HepG2 (cell line): ENCODE measurements around the gene TET3. TPM values are rescaled to one million over a fixed set of nuclear protein-coding genes. Genes with fewer than 3 reads are reported as not detected.

ENCODE experiments used
- ATAC-seq: fragments of 200-7000 bp; cut with Tn5 transposase; 3 replicates; pipeline ENCODE4 v1.9.1; 2020; ENCODE audit warnings: mild to moderate bottlenecking, moderate library complexity
- BruUV-seq: library from RNA; stranded (reverse); fragments of 400-500 nt; replicated peaks from 2 replicates; lab custom pipeline; 2021; lab: Mats Ljungman, UMichigan
- CTCF ChIA-PET: fragments of 300-600 bp; formaldehyde crosslinking; extraction: SDS; loops from one replicate; lab custom pipeline; 2021; ENCODE audit warnings: low total read pairs, inconsistent platforms, low intra/inter-chr PET ratio; lab: Yijun Ruan, JAX
- POLR2A ChIA-PET: fragments of 350-600 bp; sonication (Branson Sonifier 250); formaldehyde crosslinking; loops from one replicate; lab custom pipeline; 2020; ENCODE audit warnings: antibody characterized with exemption, inconsistent platforms; lab: Yijun Ruan, JAX
- DNase-seq: peaks from one replicate; pipeline ENCODE4 v3.0.0-alpha.2; 2015; ENCODE audit warnings: low spot score
- FAIRE-seq: peaks from 3 replicates; lab custom pipeline; 2011; peaks lifted over from hg19 to GRCh38; lab: Jason Lieb, UNC
- H2AFZ ChIP-seq: one replicate; pipeline ENCODE4 v1.6.1; 2011; ENCODE audit warnings: low read length, inconsistent platforms
- H3K27ac ChIP-seq: fragments of 300-600 bp; 3 replicates; pipeline ENCODE4 v1.8.0; 2011; ENCODE audit warnings: mixed run types, mild to moderate bottlenecking, mixed read lengths, low read length, inconsistent platforms; ENCODE audit not compliant: insufficient read depth; ENCODE audit errors: extremely low read length
- H3K27me3 ChIP-seq, 2 experiments: fragments of 200-600 bp in 1 of 2; 2 replicates in 1 of 2; 3 replicates in 1 of 2; pipeline versions ENCODE4 v1.6.0 to v1.8.0; 2011; ENCODE audit warnings: low read length in 2 of 2, mild to moderate bottlenecking in 2 of 2, moderate library complexity in 2 of 2, inconsistent platforms in 1 of 2; ENCODE audit not compliant: insufficient read depth in 2 of 2, control insufficient read depth in 1 of 2
- H3K36me3 ChIP-seq, 2 experiments: fragments of 200-600 bp in 1 of 2; replicated peaks in 1 of 2; 2 replicates in 1 of 2; 3 replicates in 1 of 2; pipeline versions ENCODE4 v1.5.1 to v1.8.0; 2011; ENCODE audit warnings: low read length in 2 of 2, inconsistent platforms in 1 of 2; ENCODE audit not compliant: insufficient read depth in 2 of 2, control insufficient read depth in 1 of 2
- H3K4me1 ChIP-seq: 2 replicates; pipeline ENCODE4 v1.5.1; 2012; ENCODE audit warnings: low read length, inconsistent platforms; ENCODE audit not compliant: insufficient read depth
- H3K4me2 ChIP-seq: 2 replicates; pipeline ENCODE4 v1.6.0; 2011; ENCODE audit warnings: low read depth, low read length, inconsistent platforms
- H3K4me3 ChIP-seq, 3 experiments: fragments of 200-600 bp in 1 of 3; sonication (generic), shearing (Covaris generic) in 1 of 3; replicated peaks in 1 of 3; 2 replicates each; pipeline ENCODE4 v1.5.1; 2011 to 2016; ENCODE audit warnings: low read length in 3 of 3, inconsistent platforms in 2 of 3, low read depth in 2 of 3, mild to moderate bottlenecking in 2 of 3, control low read depth in 1 of 3, mixed read lengths in 1 of 3; ENCODE audit not compliant: insufficient read depth in 1 of 3
- H3K79me2 ChIP-seq: one replicate; pipeline ENCODE4 v1.6.1; 2011; ENCODE audit warnings: low read length, inconsistent platforms; ENCODE audit not compliant: insufficient read depth
- H3K9ac ChIP-seq: 2 replicates; pipeline ENCODE4 v1.6.0; 2011; ENCODE audit warnings: mild to moderate bottlenecking, low read depth, low read length, inconsistent platforms; ENCODE audit not compliant: insufficient read depth
- H3K9me3 ChIP-seq: 2 replicates; pipeline ENCODE4 v1.5.1; 2012; ENCODE audit warnings: mild to moderate bottlenecking, low read length
- H4K20me1 ChIP-seq: 2 replicates; pipeline ENCODE4 v1.6.0; 2011; ENCODE audit warnings: inconsistent platforms, mild to moderate bottlenecking, low read length, moderate library complexity; ENCODE audit not compliant: insufficient read depth
- AGO2 ChIP-seq: fragments of 200-400 bp; formaldehyde crosslinking; optimal IDR thresholded peaks from 2 replicates; pipeline ENCODE3; 2017; ENCODE audit warnings: mild to moderate bottlenecking, low read depth, low read length, moderate library complexity
- CBX2 ChIP-seq, 2 experiments: fragments of 200-600 bp in 1 of 2; sonication (generic); formaldehyde crosslinking in 1 of 2; IDR thresholded peaks; 2 replicates each; pipeline versions ENCODE4 v1.7.0 to v1.8.1; 2018 to 2022; ENCODE audit warnings: low read depth in 2 of 2, low read length in 1 of 2, mild to moderate bottlenecking in 1 of 2, missing genetic modification reagents in 1 of 2
- HDAC1 ChIP-seq: sonication (generic); formaldehyde crosslinking; IDR thresholded peaks from 2 replicates; pipeline ENCODE4 v1.5.1; 2020; ENCODE audit warnings: mild to moderate bottlenecking, missing genetic modification reagents
- MLLT10 ChIP-seq: sonication (generic); formaldehyde crosslinking; IDR thresholded peaks from 2 replicates; pipeline ENCODE4 v1.4.0; 2020; ENCODE audit warnings: missing genetic modification reagents
- POGZ ChIP-seq: sonication (generic); formaldehyde crosslinking; IDR thresholded peaks from 2 replicates; pipeline ENCODE4 v1.4.0; 2020; ENCODE audit warnings: mild to moderate bottlenecking, missing genetic modification reagents
- SALL1 ChIP-seq: sonication (generic); formaldehyde crosslinking; IDR thresholded peaks from 2 replicates; pipeline ENCODE4 v1.8.0; 2022; ENCODE audit warnings: mild to moderate bottlenecking, missing genetic modification reagents
- SIX1 ChIP-seq: sonication (generic); formaldehyde crosslinking; IDR thresholded peaks from 2 replicates; pipeline ENCODE4 v1.4.0; 2020; ENCODE audit warnings: missing genetic modification reagents, borderline replicate concordance
- TERF1 ChIP-seq: sonication (generic); formaldehyde crosslinking; IDR thresholded peaks from 2 replicates; pipeline ENCODE4 v1.8.0; 2022; ENCODE audit warnings: mild to moderate bottlenecking, missing genetic modification reagents, moderate library complexity
- ZNF235 ChIP-seq: sonication (generic); formaldehyde crosslinking; IDR thresholded peaks from 2 replicates; pipeline ENCODE4 v1.8.1; 2023; ENCODE audit warnings: mild to moderate bottlenecking, missing genetic modification reagents, borderline replicate concordance
- ZNF260 ChIP-seq: sonication (generic); formaldehyde crosslinking; IDR thresholded peaks from 2 replicates; pipeline ENCODE4 v1.4.0; 2020; ENCODE audit warnings: missing genetic modification reagents, low read depth, mild to moderate bottlenecking, borderline replicate concordance
- ZNF274 ChIP-seq: sonication (generic); formaldehyde crosslinking; IDR thresholded peaks from 2 replicates; pipeline ENCODE4 v1.5.1; 2020; ENCODE audit warnings: mild to moderate bottlenecking, missing genetic modification reagents
- ZNF343 ChIP-seq: sonication (generic); formaldehyde crosslinking; IDR thresholded peaks from 2 replicates; pipeline ENCODE4 v1.4.0; 2020; ENCODE audit warnings: mild to moderate bottlenecking, missing genetic modification reagents
- WGBS: methylation state at CpG from one replicate; pipeline ENCODE4 v1.1.6; 2017; ENCODE audit warnings: low lambda C conversion rate; 5-methylcytosine and 5-hydroxymethylcytosine counted together
- in situ Hi-C: cut with HindIII; loops from 2 replicates; pipeline ENCODE4 v1.10.0; 2017; ENCODE audit warnings: low pct_unique_long_range_greater_than_20kb; ENCODE audit not compliant: extremely low pct_ligation_motif_present
- intact Hi-C: fragments of 100-400 bp; cut with micrococcal nuclease; formaldehyde crosslinking; loops from one replicate; pipeline ENCODE4 v1.10.0; 2022; ENCODE audit not compliant: unreplicated experiment
- polyA plus RNA-seq, 8 experiments: library from polyadenylated mRNA; depleted of rRNA in 3 of 8; stranded (reverse) in 7 of 8; unstranded in 1 of 8; fragments of >200 nt; fragmentation: Illumina TruSeq in 4 of 8; extraction: Trizol in 4 of 8; gene quantifications; 2 replicates each; pipeline versions ENCODE4 v1.2.1 to v1.2.3, GENCODE V29; 2011 to 2016; ENCODE audit warnings: low read depth in 4 of 8, missing spikeins in 1 of 8, mixed read lengths in 1 of 8; ENCODE audit not compliant: insufficient read depth in 1 of 8
- total RNA-seq, 5 experiments: library from RNA; depleted of rRNA; stranded (reverse); fragments of >200 nt; fragmentation: Illumina TruSeq; extraction: Trizol; gene quantifications; 2 replicates each; pipeline ENCODE4 v1.2.3, GENCODE V29; 2016; ENCODE audit warnings: low read depth in 1 of 5

TET3 gene
- total and polyA plus RNA-seq, 2 of the 13 experiments (the other 11 are each of a cell fraction or from before 2014, with no cell fraction given) = 4.3 to 6.8 TPM

- Histone ChIP-seq H4K20me1 (peaks cover 24% of the 10 kb centered on the region; the same call in 1 of the 2 replicates), H3K79me2 (peaks cover 39% of the 10 kb centered on the region), H2AFZ (no peak overlapping the region), H3K4me2 (peak overlapping the region; percentile 91), H3K9me3 (no peaks in the 10 kb centered on the region), H3K27ac (no peak overlapping the region), H3K4me3 (peak overlapping the region in 2 of 3 experiments; percentile 38 to 72; a peak in 4 of 6 replicates), H3K36me3 (peaks cover 9 to 46% of the 10 kb centered on the region in 2 experiments), H3K4me1 (peaks cover 30% of the 10 kb centered on the region), H3K9ac (no peak overlapping the region), H3K27me3 (no peaks in the 10 kb centered on the region)
- FAIRE-seq (no peak), ATAC-seq (0 out of 3 replicates have a peak, but pooled peaks have one; percentile 2), DNase-seq (no peak)
- BruUV-seq = no TSS peak
- in situ Hi-C loops = no loop called here
- WGBS = 69% methylated on average over 15 of the region's 24 CpGs
- no peak for TF ChIP-seq HDAC1
- no peak for TF ChIP-seq POGZ (CRISPR knock-in tag)
- TF ChIP-seq CBX2 (IDR thresholded peaks at IDR 0.05; ENCODE audit: low read depth, low read length) = no peak
- no peak for TF ChIP-seq CBX2 (CRISPR knock-in tag; IDR thresholded peaks at IDR 0.05; ENCODE audit: low read depth)
- 0 out of 2 replicates have a peak, but pooled peaks have one; percentile 0 for TF ChIP-seq ZNF235 (CRISPR knock-in tag)
- TF ChIP-seq ZNF260 (CRISPR knock-in tag) = no peak
- TF ChIP-seq ZNF343 = no peak
- no peak for TF ChIP-seq MLLT10 (CRISPR knock-in tag)
- TF ChIP-seq SIX1 = no peak
- TF ChIP-seq AGO2 = peak; percentile 7
- TF ChIP-seq SALL1 (CRISPR knock-in tag) = no peak
- TF ChIP-seq TERF1 = no peak
- TF ChIP-seq ZNF274 (CRISPR knock-in tag) = 0 out of 2 replicates have a peak, but pooled peaks have one; percentile 7
- ChIA-PET POLR2A (interaction anchor here (0.6 to 2.3 kb wide), 4 partner anchors 14 to 22 kb away, joined by 3 to 12 read pairs (median 4); no protein-coding TSS in a partner anchor), CTCF (no interaction called here)
- intact Hi-C loops = no loop called here
These were observed 17.2 kb downstream of the TET3 start for GRCh38 chr2:74001781-74002504.
